AG20443 (cell line): Measurements from ENCODE around the gene FAM167B.
A peak's percentile ranks its signal among the peaks of the same experiment; 100 is the strongest.
"Not testable (repeated sequence)": the region's sequence is repeated elsewhere in the genome, so short reads cannot be mapped to it uniquely, and the experiment has no call there.

Experiments
- DNase-seq: peaks from one replicate; pipeline ENCODE4 v3.0.0; 2012; ENCODE audit warnings: low spot score, mixed read lengths

The FAM167B gene

GRCh38 chr1:32263236-32263593, 16.2 kb downstream of the FAM167B start:
- DNase-seq, result not testable (repeated sequence)

DNA sequence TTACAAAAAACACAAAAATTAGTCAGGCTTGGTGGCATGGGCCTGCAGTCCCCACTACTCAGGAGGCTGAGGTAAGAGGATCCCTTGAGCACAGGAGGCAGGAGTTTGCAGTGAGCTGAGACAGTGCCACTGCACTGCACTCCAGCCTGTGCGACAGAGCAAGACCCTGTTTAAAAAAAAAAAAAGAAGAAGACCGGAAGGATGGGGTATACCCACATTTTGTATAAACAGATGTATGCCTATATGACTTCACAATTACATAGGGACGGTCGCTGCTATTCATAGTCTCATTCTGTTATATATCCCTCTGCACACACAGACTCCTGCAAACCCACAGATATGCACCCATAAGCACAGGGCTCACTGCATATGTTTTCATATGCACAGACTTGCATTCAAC, 16.7 kb downstream of the FAM167B start:
- DNase-seq, result no peak

- DNase-seq, result no peak
Measured at GRCh38 chr1:32265846-32266245, 18.8 kb downstream of the FAM167B start.

GRCh38 chr1:32266921-32267591, 20.0 kb downstream of the FAM167B start:
- no peak for DNase-seq

DNA sequence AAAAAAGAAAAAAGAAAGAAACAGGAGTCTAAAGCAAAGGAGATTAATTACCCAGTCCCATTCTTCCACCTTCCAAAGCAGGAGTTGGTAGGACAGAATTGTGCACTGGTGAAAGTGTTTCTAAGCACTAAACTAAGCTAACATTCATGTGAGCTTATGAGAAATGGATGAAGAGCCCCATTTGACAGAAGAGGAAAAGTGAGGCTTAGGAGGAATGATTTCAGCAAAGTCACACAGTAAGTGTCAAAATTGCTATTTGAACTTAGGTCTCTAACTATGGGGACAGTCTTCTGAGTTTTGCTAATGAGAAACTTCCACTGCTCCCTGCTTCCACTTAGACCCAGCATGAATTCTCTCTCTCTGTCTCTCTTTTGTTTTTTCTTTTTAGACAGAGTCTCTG, 22.7 kb downstream of the FAM167B start:
- DNase-seq, result no peak

DNA sequence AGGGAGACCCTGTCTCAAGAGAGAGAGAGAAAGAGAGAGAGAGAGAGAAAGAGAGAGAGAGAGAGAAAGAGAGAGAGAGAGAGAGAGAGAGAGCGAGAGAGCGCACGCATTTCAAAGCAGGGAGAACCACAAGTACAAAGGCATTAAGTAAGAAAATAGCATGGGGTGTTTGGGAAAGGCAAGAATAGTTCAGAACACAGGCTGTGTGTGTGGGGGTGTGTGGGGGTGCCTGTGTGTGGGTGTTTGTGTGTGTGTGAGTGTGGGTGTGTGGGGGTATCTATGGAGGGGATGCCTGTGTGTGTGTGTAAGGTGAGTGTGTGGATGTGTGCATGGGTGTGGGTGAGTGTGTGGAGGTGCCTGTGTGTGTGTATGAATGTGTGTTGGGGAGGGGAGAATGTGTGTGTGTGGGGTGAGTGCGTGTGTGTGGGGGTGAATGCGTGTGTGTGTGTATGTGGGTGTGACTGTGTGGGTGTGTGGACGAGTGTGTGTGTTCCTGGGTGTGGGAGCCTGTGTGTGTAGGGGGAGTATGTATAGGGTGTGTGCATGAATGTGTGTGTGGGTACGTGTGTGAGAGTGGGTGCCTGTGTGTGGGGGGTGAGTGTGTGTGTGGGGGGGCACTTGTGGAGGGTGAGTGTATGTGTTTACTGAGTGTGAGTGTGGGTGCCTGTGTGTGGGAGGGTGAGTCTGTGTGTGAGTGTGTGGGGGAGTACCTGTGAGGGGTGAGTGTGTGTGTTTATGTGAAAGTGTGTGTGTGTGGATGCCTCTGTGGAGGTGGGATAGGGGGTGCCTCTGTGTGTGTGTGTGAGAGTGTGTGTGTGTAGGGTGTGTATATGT, 25.8 kb downstream of the FAM167B start:
- no peak for DNase-seq

- no peak for DNase-seq
Measured at GRCh38 chr1:32273391-32274208, 26.6 kb downstream of the FAM167B start.

DNA sequence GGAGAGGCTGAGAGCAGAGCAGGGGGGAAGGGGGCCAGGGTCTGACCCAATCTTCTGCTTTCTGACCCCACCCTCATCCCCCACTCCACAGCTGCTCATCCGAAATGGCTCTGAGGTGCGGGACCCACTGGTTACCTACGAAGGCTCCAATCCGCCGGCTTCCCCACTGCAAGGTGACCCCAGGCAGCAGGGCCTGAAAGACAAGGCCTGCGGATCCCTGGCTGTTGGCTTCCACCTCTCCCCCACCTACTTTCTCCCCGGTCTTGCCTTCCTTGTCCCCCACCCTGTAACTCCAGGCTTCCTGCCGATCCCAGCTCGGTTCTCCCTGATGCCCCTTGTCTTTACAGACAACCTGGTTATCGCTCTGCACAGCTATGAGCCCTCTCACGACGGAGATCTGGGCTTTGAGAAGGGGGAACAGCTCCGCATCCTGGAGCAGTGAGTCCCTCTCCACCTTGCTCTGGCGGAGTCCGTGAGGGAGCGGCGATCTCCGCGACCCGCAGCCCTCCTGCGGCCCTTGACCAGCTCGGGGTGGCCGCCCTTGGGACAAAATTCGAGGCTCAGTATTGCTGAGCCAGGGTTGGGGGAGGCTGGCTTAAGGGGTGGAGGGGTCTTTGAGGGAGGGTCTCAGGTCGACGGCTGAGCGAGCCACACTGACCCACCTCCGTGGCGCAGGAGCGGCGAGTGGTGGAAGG, 27.8 kb downstream of the FAM167B start:
- DNase-seq, result no peak

GRCh38 chr1:32275424-32275823, 28.4 kb downstream of the FAM167B start:
- peak; percentile 54 for DNase-seq

GRCh38 chr1:32276032-32276782, 29.2 kb downstream of the FAM167B start:
- no peak for DNase-seq

GRCh38 chr1:32284777-32285176, 37.8 kb downstream of the FAM167B start:
- not testable (repeated sequence) for DNase-seq

DNA sequence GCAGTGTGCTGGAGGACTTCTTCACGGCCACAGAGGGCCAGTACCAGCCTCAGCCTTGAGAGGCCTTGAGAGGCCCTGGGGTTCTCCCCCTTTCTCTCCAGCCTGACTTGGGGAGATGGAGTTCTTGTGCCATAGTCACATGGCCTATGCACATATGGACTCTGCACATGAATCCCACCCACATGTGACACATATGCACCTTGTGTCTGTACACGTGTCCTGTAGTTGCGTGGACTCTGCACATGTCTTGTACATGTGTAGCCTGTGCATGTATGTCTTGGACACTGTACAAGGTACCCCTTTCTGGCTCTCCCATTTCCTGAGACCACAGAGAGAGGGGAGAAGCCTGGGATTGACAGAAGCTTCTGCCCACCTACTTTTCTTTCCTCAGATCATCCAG, 38.6 kb downstream of the FAM167B start:
- DNase-seq, result no peak

DNA sequence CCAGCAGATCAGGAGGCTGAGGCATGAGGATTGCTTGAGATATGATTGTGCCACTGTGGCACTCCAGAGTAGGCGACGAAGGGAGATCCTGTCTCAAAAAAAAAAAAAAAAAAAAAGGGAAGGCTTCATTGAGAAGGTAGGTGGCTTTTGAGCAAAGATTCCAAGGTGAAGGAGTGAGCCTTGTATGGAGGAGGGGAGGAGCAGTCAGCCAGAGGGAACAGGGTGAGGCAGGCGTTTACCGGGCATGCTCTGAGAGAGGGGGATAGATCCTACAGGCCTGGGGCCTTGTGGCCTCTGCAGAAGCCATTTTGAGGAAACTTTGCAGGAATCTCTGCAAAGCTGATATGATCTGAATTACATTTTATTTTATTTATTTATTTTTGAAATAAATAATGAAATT, 39.7 kb downstream of the FAM167B start:
- no peak for DNase-seq

DNA sequence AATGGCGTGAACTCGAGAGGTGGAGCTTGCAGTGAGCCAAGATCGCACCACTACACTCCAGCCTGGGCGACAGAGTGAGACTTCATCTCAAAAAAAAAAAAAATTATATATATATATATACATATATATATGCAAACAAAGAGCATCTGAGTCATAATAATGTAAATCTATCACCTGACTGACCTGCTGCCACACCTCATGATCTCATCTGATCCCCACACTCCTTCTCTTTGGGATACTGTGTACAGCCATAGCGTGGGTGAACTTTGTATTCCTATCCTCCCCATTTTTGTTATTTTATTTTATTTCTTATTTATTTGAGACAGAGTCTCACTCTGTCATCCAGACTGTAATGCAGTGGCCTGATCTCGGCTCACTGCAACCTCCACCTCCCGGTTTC, 42.2 kb downstream of the FAM167B start:
- no peak for DNase-seq

DNA sequence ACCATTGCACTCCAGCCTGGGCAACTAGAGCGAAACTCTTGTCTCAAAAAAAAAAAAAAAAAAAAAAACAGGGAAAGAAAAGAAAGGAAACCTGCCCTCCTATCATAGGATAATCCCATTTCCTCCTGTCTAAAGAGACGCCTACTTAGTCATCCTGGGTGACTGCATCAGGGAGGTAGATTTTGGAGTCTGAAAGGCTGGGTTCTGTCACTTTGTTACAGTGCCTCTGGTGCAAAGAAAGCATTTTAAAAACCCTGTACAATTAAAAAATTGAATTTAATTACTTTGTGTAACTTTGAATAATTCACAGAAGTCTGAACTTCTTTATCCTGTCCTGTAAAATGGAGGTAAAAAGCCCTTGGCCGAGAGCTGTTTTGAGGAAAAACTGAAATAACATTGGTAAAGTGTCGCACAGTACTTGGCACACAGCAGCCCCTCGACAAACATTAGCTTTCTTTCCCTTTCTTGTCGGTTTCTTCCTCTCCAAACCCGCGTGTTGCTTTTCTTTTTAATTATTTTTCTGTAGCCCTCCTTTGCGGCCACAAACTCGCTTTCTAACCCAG, 44.2 kb downstream of the FAM167B start:
- DNase-seq, result peak; percentile 36

- peak; percentile 95 for DNase-seq
Measured at GRCh38 chr1:32291708-32292538, 44.9 kb downstream of the FAM167B start, which contains the start of gene HDAC1. Gene HDAC1, plus strand, starts transcription at chr1:32292083. Its CDS starts 87 bp downstream, at chr1:32292170.

- not testable (repeated sequence) for DNase-seq
Measured at GRCh38 chr1:32298211-32298610, 51.2 kb downstream of the FAM167B start.
